ENCODE results near the gene TBC1D12.
A peak's percentile ranks its signal among the peaks of the same experiment; 100 is the strongest.
"Not testable (repeated sequence)": the region's sequence is repeated elsewhere in the genome, so short reads cannot be mapped to it uniquely, and the experiment has no call there.

TBC1D12 gene

DNA sequence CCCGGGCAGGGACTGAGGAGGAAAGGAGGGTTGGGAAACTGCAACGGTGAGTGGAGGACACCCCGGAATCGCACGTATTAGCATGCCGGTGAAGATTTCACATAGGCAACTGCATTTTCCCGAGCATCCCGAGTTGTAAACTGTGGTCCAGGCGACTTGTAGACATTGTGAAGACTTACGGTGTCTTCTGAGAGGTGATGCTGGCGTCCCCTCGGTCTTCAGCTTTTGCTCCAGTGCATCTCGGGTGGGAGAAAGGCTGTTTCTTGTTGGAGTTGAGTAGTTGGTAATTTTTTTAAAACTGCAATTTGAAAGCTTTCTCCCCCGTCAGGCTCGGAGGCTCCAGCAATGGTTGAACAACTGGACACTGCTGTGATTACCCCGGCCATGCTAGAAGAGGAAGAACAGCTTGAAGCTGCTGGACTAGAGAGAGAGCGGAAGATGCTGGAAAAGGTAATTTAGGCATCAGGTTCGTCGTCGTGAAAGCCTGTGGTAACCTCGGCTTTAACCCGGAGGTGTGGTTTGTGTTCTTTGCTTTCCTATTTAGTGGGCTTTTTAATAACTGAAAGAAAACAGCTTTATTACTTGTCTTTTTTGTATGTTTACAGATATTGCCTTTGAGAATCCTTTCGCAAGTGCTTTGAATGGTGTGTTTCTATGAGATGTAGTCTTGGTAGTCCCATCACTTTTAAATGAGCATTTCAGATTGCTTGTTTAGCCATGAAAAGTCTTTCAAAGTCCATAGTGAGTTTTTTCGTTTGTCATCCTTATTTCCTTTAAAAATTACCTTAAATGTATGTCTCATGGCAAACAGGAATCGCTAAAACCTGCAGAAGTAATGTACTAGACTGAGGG, 143.9 kb downstream of the TBC1D12 start:
- DNase-seq (ENCODE audit: low spot score): no peak

- DNase-seq (ENCODE audit: low spot score): peak; percentile 15
Measured at GRCh38 chr10:94546901-94547185, 144.5 kb downstream of the TBC1D12 start.

- no peak for DNase-seq (ENCODE audit: low spot score)
Measured at GRCh38 chr10:94549221-94549620, 146.9 kb downstream of the TBC1D12 start.

GRCh38 chr10:94567714-94568307, 165.5 kb downstream of the TBC1D12 start:
- not testable (repeated sequence) for DNase-seq (ENCODE audit: low spot score)

GRCh38 chr10:94571081-94571480, 168.7 kb downstream of the TBC1D12 start:
- no peak for DNase-seq (ENCODE audit: low spot score)

DNA sequence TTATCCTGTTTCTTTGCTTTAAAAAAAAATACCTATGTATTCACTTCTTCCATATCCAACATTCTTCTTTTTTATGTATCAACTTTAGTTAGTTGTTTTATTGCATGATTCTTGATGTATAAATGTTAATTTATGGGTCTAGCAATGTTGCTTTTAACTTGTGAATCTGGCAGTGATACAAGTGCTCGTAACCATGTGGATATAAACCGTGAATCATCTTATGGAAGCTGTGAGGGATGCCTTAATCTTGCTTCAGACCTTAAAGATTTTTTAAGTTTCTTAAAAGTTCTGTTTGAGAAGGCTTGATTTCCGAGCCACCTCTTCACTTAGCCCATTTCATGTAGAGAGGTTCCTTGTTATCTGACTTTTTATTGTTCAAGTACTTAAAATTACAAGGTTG, 169.2 kb downstream of the TBC1D12 start:
- DNase-seq (ENCODE audit: low spot score): no peak

DNA sequence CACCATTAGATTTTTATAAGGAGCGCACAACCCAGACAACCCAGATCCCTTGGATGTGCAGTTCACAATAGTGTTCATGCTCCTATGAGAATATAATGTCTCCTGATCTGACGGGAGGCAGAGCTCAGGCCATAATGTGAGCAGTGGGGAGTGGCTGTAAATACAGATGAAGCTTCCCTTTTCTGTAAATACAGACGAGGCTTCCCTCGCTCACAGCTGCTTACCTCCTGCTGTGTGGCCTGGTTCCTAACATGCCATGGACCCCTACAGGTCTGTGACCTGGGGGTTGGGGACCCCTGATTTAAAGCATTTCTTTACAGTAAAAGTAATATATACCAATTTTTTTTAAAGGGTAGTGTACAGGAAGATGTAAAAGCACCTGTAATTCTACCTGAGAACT, 176.4 kb downstream of the TBC1D12 start:
- DNase-seq (ENCODE audit: low spot score): no peak

GRCh38 chr10:94583124-94583523, 180.8 kb downstream of the TBC1D12 start:
- DNase-seq (ENCODE audit: low spot score): no peak

Measured in hematopoietic multipotent progenitor cell treated with erythropoietin and hydrocortisone succinate and interleukin-3 and kit ligand, for 17 days (in vitro differentiated cells).